Measurements from ENCODE around the gene TMEM138. TPM values are rescaled to one million over a fixed set of nuclear protein-coding genes. Genes with fewer than 3 reads are reported as not detected.

The TMEM138 gene
- polyA plus RNA-seq, 4 donors = 24.9 to 48.3 (median 38.7) TPM

GRCh38 chr11:61362542-61362875, 335 bp downstream of the TMEM138 start:
- Histone ChIP-seq H3K4me1 (ENCODE audit: control insufficient read depth in 3 of 3, insufficient read depth in 2 of 3, low read depth in 1 of 3, low read length in 2 of 3) (peaks cover 4 to 22% (median 6%) of the 10 kb centered on the region in 3 donors), H3K4me3 (ENCODE audit: low read depth in 1 of 3, low read length in 3 of 3) (peak overlapping the region; percentile 66 to 79 (median 77)), H3K36me3 (ENCODE audit: control insufficient read depth in 3 of 3, insufficient read depth in 2 of 3, low read depth in 1 of 3, low read length in 3 of 3) (peaks cover 3 to 31% (median 4%) of the 10 kb centered on the region in 3 donors), H3K27me3 (ENCODE audit: control insufficient read depth in 3 of 3, insufficient read depth in 3 of 3, low read length in 3 of 3) (no peaks in the 10 kb centered on the region), H3K9me3 (ENCODE audit: control insufficient read depth in 2 of 2, insufficient read depth in 1 of 2, low read depth in 1 of 2, low read length in 1 of 2) (no peaks in the 10 kb centered on the region), H3K27ac (ENCODE audit: low read depth in 1 of 3, low read length in 2 of 3) (peak overlapping the region; percentile 95 to 100 (median 97))
- WGBS, 3 donors = 0 to 1% (median 1%) methylated on average over 12 of the region's 12 CpGs
- no peak for FAIRE-seq
- no peak for DNase-seq

- FAIRE-seq = no peak
- peaks cover 4 to 45% (median 9%) of the 10 kb centered on the region in 3 donors for H3K36me3 ChIP-seq (ENCODE audit: control insufficient read depth in 3 of 3, insufficient read depth in 2 of 3, low read depth in 1 of 3, low read length in 3 of 3)
- WGBS, 3 donors = 92 to 95% (median 92%) methylated on average over 5 of the region's 5 CpGs
These were observed 2.0 kb downstream of the TMEM138 start for GRCh38 chr11:61364012-61364675.

GRCh38 chr11:61367406-61367805, 5.2 kb downstream of the TMEM138 start:
- WGBS, 3 donors = 54 to 82% (median 73%) methylated on average over 6 of the region's 6 CpGs
- no peak overlapping the region for H3K27ac ChIP-seq (ENCODE audit: low read depth in 1 of 3, low read length in 2 of 3)
- H3K36me3 ChIP-seq (ENCODE audit: control insufficient read depth in 3 of 3, insufficient read depth in 2 of 3, low read depth in 1 of 3, low read length in 3 of 3) = peaks cover 4 to 58% (median 20%) of the 10 kb centered on the region in 3 donors
- H3K4me1 ChIP-seq (ENCODE audit: control insufficient read depth in 3 of 3, insufficient read depth in 2 of 3, low read depth in 1 of 3, low read length in 2 of 3) = peaks cover 2 to 9% (median 6%) of the 10 kb centered on the region in 3 donors
- no peak overlapping the region for H3K4me3 ChIP-seq (ENCODE audit: low read depth in 1 of 3, low read length in 3 of 3)
- H3K27me3 ChIP-seq (ENCODE audit: control insufficient read depth in 3 of 3, insufficient read depth in 3 of 3, low read length in 3 of 3) = no peaks in the 10 kb centered on the region
- no peaks in the 10 kb centered on the region for H3K9me3 ChIP-seq (ENCODE audit: control insufficient read depth in 2 of 2, insufficient read depth in 1 of 2, low read depth in 1 of 2, low read length in 1 of 2)
- no peak for FAIRE-seq
- no peak for DNase-seq

More at GRCh38 chr11:61364012-61364675, 2.0 kb downstream of the TMEM138 start:
- Histone ChIP-seq H3K4me1 (ENCODE audit: control insufficient read depth in 3 of 3, insufficient read depth in 2 of 3, low read depth in 1 of 3, low read length in 2 of 3) (peaks cover 4 to 13% (median 6%) of the 10 kb centered on the region in 3 donors), H3K4me3 (ENCODE audit: low read depth in 1 of 3, low read length in 3 of 3) (no peak overlapping the region), H3K9me3 (ENCODE audit: control insufficient read depth in 2 of 2, insufficient read depth in 1 of 2, low read depth in 1 of 2, low read length in 1 of 2) (no peaks in the 10 kb centered on the region), H3K27me3 (ENCODE audit: control insufficient read depth in 3 of 3, insufficient read depth in 3 of 3, low read length in 3 of 3) (no peaks in the 10 kb centered on the region), H3K27ac (ENCODE audit: low read depth in 1 of 3, low read length in 2 of 3) (no peak overlapping the region)
- no peak for DNase-seq

- H3K4me1 ChIP-seq (ENCODE audit: control insufficient read depth in 3 of 3, insufficient read depth in 2 of 3, low read depth in 1 of 3, low read length in 2 of 3) = peaks cover 0 to 4% (median 0%) of the 10 kb centered on the region in 3 donors
- H3K27me3 ChIP-seq (ENCODE audit: control insufficient read depth in 3 of 3, insufficient read depth in 3 of 3, low read length in 3 of 3) = no peaks in the 10 kb centered on the region
- DNase-seq = no peak
- H3K9me3 ChIP-seq (ENCODE audit: control insufficient read depth in 2 of 2, insufficient read depth in 1 of 2, low read depth in 1 of 2, low read length in 1 of 2) = no peaks in the 10 kb centered on the region
- WGBS, 3 donors = 94 to 97% (median 95%) methylated on average over 7 of the region's 7 CpGs
- no peak for FAIRE-seq
- H3K4me3 ChIP-seq (ENCODE audit: low read depth in 1 of 3, low read length in 3 of 3) = no peak overlapping the region
- H3K36me3 ChIP-seq (ENCODE audit: control insufficient read depth in 3 of 3, insufficient read depth in 2 of 3, low read depth in 1 of 3, low read length in 3 of 3) = peaks cover 4 to 58% (median 20%) of the 10 kb centered on the region in 3 donors
- no peak overlapping the region for H3K27ac ChIP-seq (ENCODE audit: low read depth in 1 of 3, low read length in 2 of 3)
These were observed 6.5 kb downstream of the TMEM138 start for GRCh38 chr11:61368646-61369045.

- no peaks in the 10 kb centered on the region for H3K4me1 ChIP-seq (ENCODE audit: control insufficient read depth in 3 of 3, insufficient read depth in 2 of 3, low read depth in 1 of 3, low read length in 2 of 3)
- peaks cover 4 to 51% (median 18%) of the 10 kb centered on the region in 3 donors for H3K36me3 ChIP-seq (ENCODE audit: control insufficient read depth in 3 of 3, insufficient read depth in 2 of 3, low read depth in 1 of 3, low read length in 3 of 3)
- no peaks in the 10 kb centered on the region for H3K27me3 ChIP-seq (ENCODE audit: control insufficient read depth in 3 of 3, insufficient read depth in 3 of 3, low read length in 3 of 3)
- no peak for FAIRE-seq
- DNase-seq = no peak
- no peak overlapping the region for H3K4me3 ChIP-seq (ENCODE audit: low read depth in 1 of 3, low read length in 3 of 3)
- 89 to 95% (median 90%) methylated on average over 9 of the region's 9 CpGs for WGBS, 3 donors
- no peak overlapping the region for H3K27ac ChIP-seq (ENCODE audit: low read depth in 1 of 3, low read length in 2 of 3)
- peaks cover 0 to 2% of the 10 kb centered on the region in 2 donors for H3K9me3 ChIP-seq (ENCODE audit: control insufficient read depth in 2 of 2, insufficient read depth in 1 of 2, low read depth in 1 of 2, low read length in 1 of 2)
These were observed 7.5 kb downstream of the TMEM138 start for GRCh38 chr11:61369372-61370348.

GRCh38 chr11:61370349-61371005, 8.3 kb downstream of the TMEM138 start:
- DNase-seq = no peak
- 88 to 93% (median 91%) methylated on average over 8 of the region's 8 CpGs for WGBS, 3 donors
- Histone ChIP-seq H3K9me3 (ENCODE audit: control insufficient read depth in 2 of 2, insufficient read depth in 1 of 2, low read depth in 1 of 2, low read length in 1 of 2) (peaks cover 0 to 4% of the 10 kb centered on the region in 2 donors), H3K4me3 (ENCODE audit: low read depth in 1 of 3, low read length in 3 of 3) (no peak overlapping the region), H3K4me1 (ENCODE audit: control insufficient read depth in 3 of 3, insufficient read depth in 2 of 3, low read depth in 1 of 3, low read length in 2 of 3) (no peaks in the 10 kb centered on the region), H3K27ac (ENCODE audit: low read depth in 1 of 3, low read length in 2 of 3) (no peak overlapping the region), H3K36me3 (ENCODE audit: control insufficient read depth in 3 of 3, insufficient read depth in 2 of 3, low read depth in 1 of 3, low read length in 3 of 3) (peaks cover 4 to 46% (median 18%) of the 10 kb centered on the region in 3 donors), H3K27me3 (ENCODE audit: control insufficient read depth in 3 of 3, insufficient read depth in 3 of 3, low read length in 3 of 3) (no peaks in the 10 kb centered on the region)
- no peak for FAIRE-seq

GRCh38 chr11:61372659-61373420, 10.7 kb downstream of the TMEM138 start:
- Histone ChIP-seq H3K9me3 (ENCODE audit: control insufficient read depth in 2 of 2, insufficient read depth in 1 of 2, low read depth in 1 of 2, low read length in 1 of 2) (peaks cover 0 to 4% of the 10 kb centered on the region in 2 donors), H3K27me3 (ENCODE audit: control insufficient read depth in 3 of 3, insufficient read depth in 3 of 3, low read length in 3 of 3) (no peaks in the 10 kb centered on the region), H3K27ac (ENCODE audit: low read depth in 1 of 3, low read length in 2 of 3) (no peak overlapping the region), H3K4me3 (ENCODE audit: low read depth in 1 of 3, low read length in 3 of 3) (no peak overlapping the region), H3K36me3 (ENCODE audit: control insufficient read depth in 3 of 3, insufficient read depth in 2 of 3, low read depth in 1 of 3, low read length in 3 of 3) (peaks cover 0 to 27% (median 14%) of the 10 kb centered on the region in 3 donors), H3K4me1 (ENCODE audit: control insufficient read depth in 3 of 3, insufficient read depth in 2 of 3, low read depth in 1 of 3, low read length in 2 of 3) (no peaks in the 10 kb centered on the region)
- DNase-seq = peak in 1 of 2 donors; percentile 67
- FAIRE-seq = no peak
- 35 to 71% (median 58%) methylated on average over 8 of the region's 8 CpGs for WGBS, 3 donors
